ENCODE measurements around the gene TCF19.
A peak's percentile ranks its signal among the peaks of the same experiment; 100 is the strongest.
"Not testable (repeated sequence)": the region's sequence is repeated elsewhere in the genome, so short reads cannot be mapped to it uniquely, and the experiment has no call there.

Gene TCF19

GRCh38 chr6:31183859-31184258 is 25.5 kb downstream of the TCF19 start:
- DNase-seq, result not testable (repeated sequence)

DNA sequence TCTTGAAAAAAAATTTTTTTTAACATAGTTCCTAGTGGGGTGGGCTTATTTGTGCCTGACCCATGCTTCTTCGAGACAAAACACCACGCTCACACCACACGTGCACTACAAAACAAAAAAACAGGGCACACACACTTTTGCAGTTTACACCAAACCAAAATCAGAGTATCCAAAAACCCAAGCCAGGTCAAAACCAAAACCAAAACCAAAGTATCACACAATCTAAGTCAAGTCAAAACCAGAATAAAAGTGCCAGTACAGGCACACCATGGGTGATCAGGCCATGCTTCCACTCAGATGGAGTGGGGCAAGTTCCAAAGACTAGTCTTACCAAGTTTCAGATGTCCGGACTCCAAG is 27.3 kb downstream of the TCF19 start:
- DNase-seq, result peak; percentile 58

DNA sequence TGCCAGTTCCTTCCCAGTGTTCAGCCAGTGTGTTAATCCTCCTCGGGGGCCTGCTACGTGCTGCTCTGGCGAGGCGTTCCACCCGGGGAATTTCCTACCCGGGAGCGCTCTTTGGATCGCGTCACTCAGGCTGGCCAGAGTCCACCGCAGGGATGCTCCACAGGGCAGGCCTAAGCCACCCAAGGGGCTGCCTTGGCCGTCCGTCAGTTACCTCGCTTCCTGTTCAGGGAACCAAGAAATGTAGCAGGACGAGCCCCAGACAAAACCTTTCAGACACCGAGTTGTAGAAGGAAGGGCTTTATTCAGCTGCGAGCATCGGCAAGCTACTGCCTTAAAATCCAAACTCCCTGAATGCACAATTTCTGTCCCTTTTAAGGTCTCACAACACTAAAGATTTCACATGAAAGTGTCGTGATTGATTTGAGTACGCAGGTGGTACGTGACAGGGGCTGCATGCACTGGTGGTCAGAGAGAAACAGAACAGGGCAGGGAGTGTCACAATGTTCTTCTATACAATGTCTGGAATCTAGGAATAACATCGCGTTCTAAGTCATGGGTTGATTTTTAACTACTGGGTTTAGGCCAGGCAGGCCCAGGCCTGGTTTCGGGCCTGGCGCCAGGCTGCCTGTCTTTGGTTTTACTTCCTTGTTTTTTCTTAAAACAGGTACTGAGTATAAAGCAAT is 27.8 kb downstream of the TCF19 start:
- no peak for DNase-seq

DNA sequence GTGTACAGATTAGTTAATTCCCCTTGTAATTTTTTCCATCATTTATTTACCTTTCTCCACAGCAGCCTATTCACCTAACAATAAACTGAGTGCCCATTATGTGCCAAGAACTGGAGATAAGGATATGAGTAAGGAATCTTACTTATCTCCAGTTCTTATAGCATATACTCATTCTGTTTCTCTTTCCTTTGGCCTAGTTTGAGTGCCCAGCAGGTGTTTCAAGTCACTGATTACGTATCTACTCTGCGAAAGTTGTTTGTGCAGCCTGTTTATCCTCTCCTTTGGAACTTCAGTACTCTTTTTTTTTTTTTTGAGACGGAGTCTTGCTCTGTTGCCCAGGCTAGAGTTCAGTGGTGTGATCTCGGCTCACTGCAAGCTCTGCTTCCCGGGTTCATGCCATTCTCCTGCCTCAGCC is 29.4 kb downstream of the TCF19 start:
- DNase-seq, result no peak

GRCh38 chr6:31189223-31189622 is 30.8 kb downstream of the TCF19 start:
- DNase-seq, result not testable (repeated sequence)

- no peak for DNase-seq
Observed at GRCh38 chr6:31190488-31190887, 32.1 kb downstream of the TCF19 start.

DNA sequence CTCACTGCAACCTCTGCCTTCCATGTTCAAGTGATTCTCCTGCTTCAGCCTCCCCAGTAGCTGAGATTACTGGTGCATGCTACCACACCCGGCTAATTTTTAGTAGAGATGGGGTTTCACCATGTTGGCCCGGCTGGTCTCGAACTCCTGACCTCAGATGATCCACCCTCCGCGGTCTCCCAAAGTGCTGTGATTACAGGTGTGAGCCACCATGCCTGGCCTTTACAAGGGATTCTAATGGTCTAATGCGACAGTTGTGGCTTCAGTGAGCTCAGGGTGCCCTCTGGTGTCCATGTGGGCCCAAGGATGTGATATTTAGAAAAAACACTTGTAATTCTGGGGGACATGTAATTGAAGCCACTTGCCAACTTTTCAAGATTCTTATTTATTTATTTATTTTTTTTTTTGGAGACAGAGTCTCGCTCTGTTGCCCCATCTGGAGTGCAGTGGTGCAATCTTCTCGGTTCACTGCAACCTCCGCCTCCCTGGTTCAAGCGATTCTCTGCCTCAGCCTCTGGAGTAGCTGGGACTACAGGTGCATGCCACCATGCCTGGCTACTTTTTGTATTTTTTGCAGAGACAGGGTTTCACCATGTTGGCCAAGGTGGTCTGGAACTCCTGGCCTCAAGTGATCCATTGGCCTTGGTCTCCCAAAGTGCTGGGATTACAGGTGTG is 34.2 kb downstream of the TCF19 start:
- DNase-seq, result peak; percentile 72

GRCh38 chr6:31193206-31193605 is 34.8 kb downstream of the TCF19 start:
- DNase-seq, result no peak

GRCh38 chr6:31194061-31194834 is 35.9 kb downstream of the TCF19 start:
- no peak for DNase-seq

DNA sequence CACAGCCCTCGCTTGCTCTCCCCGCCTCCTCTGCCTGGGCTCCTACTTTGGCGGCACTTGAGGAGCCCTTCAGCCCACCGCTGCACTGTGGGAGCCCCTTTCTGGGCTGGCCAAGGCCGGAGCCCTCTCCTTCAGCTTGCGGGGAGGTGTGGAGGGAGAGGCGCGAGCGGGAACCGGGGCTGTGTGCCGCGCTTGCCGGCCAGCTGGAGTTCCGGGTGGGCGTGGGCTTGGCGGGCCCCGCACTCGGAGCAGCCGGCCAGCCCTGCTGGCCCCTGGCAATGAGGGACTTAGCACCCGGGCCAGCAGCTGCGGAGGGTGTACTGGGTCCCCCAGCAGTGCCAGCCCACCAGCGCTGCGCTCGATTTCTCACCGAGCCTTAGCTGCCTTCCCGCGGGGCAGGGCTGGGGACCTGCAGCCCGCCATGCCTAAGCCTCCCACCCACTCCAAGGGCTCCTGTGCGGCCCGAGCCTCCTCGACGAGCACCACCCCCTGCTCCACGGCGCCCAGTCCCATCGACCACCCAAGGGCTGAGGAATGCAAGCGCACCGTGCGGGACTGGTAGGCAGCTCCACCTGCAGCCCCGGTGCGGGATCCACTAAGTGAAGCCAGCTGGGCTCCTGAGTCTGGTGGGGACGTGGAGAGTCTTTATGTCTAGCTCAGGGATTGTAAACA is 37.1 kb downstream of the TCF19 start:
- DNase-seq, result not testable (repeated sequence)

DNA sequence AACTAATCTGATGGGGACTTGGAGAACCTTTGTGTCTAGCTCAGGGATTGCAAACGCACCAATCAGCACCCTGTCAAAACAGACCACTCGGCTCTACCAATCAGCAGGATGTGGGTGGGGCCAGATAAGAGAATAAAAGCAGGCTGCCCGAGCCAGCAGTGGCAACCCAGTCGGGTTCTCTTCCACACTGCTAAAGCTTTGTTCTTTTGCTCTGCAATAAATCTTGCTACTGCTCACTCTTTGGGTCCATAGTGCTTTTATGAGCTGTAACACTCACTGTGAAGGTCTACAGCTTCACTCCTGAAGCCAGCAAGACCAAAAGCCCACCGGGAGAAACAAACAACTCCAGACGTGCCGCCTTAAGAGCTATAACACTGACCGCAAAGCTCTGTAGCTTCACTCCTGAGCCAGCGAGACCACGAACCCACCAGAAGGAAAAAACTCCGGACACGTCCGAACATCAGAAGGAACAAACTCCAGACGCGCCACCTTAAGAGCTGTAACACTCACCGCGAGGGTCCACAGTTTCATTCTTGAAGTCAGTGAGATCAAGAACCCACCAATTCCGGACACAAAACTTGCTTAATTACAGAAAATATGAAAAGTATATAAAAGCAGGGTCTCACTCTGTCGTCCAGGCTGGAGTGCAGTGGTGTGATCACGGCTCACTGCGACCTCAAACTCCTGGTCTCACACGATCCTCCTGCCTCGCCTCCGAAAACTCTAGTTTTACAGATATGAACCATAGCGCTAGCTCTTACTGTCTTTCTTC is 38.0 kb downstream of the TCF19 start:
- peak; percentile 33 for DNase-seq

DNA sequence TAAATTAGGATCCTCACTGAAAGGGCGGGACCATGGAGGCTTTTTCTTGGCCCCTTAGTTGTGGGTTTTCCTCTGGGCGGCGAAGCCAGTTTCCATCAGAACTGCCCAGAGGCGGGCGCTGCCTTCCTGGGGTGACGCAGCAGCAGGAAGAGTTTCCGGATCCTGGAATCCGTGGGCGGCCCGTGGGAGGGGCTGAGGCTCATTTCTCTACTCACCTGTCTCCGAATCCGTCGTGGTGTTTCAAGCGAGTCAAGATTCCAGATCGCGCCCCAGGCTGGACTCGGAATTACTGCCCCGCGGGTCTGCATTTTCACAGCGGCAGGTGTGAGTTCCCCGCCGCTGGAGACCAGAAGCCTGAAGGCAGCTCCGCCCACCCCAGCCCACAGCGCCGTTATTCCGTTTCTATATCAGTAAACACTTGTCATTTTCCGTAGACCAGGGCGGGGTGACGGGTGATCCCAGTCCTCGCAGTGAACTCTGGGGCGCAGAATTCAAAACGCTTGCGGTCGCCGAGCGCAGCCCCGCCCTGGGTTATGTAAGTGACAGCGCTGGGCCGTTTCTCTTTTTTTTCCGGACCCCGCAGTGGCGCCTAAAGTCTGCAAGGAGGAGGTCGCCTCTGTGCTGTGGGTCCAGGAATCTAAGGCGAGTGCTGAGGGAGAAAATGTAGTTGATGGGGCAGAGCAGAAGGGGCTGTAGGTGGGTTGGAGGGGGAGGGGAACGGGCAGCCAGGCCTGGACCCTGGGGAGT is 39.3 kb downstream of the TCF19 start:
- DNase-seq, result peak; percentile 95

GRCh38 chr6:31199105-31199452 is 40.7 kb downstream of the TCF19 start:
- not testable (repeated sequence) for DNase-seq

- peak; percentile 55 for DNase-seq
Observed at GRCh38 chr6:31202259-31203166, 44.1 kb downstream of the TCF19 start.

DNA sequence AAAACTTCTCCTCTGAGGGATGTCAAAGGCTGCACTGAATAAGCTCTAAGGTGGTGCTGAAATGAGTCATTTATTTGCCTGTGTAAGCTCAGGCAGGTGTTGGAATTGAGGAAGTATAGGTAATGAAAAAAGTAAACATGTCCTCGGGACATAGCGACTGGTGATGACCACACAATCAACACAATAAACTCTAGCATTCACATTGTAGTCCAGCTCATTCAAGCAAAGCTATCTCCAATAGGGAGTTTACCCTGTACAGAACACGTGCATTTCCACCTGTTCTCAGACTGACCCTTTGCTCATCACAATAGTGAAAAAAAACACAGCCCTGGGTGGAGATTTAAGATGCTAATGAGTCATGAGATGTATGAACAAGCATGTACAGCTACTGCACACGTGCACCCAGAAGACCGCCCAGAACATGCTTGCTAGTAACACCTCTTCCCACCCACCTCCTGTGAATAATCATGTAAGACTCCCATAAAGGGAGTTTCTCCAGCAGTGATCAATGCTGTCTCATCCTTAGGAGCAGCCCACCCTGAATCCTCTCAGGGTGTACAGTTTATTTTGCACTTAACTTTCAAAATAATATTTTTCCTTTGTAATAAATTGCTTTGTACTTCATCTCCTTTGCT is 45.1 kb downstream of the TCF19 start:
- DNase-seq, result peak; percentile 76

DNA sequence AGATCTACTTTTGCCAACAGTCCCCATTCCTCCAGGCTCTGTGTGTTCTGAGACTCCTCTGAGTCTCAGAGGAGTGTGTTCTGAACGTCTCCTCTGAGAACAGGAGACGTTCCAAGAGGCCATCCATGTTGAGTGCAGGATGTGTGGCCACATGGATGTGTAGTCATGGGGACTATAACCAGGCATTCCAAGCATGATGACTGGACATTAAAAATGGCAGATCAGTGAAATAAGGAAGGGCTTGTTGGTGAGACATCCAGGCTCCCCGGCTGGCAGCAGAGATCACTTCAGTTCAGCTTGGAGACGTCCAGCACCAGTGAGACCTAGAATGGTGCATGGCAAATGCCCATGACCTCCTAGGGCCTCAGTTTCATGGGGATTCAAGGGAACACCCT is 46.4 kb downstream of the TCF19 start:
- no peak for DNase-seq

- DNase-seq, result no peak
Observed at GRCh38 chr6:31205638-31206037, 47.2 kb downstream of the TCF19 start.

GRCh38 chr6:31208506-31208905 is 50.1 kb downstream of the TCF19 start:
- no peak for DNase-seq

GRCh38 chr6:31209137-31209536 is 50.7 kb downstream of the TCF19 start:
- DNase-seq, result no peak

DNA sequence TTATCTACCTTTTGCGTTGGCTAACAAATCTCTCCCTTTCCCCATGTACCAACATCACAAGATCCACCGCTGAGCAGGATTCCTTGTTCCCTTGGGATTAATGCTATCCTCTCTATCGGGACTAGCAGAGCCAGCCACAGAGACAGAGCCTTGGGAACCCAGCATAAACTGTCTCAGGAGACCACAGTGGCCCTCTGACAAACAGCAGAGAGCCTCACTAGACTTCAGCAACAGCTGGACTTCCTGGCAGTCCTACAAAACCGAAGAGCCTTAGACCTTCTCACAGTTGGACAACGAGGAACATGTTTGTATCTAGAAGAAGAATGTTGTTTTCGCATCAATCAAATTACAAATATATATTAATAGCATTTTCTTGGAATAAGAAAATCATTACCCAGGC is 51.7 kb downstream of the TCF19 start:
- DNase-seq, result no peak
